HG02798 (cell line): ENCODE measurements around the gene SSX1.
"Not testable (repeated sequence)": the region's sequence is repeated elsewhere in the genome, so short reads cannot be mapped to it uniquely, and the experiment has no call there.

Experiments used
- ATAC-seq: cut with Tn5 transposase; IDR thresholded peaks from one replicate; pipeline ENCODE4 v1.9.1; 2021; ENCODE audit warnings: mild to moderate bottlenecking; ENCODE audit not compliant: unreplicated experiment, poor library complexity

The SSX1 gene

GRCh38 chrX:48255062-48255796 is at the start of gene SSX1:
Gene SSX1 (plus strand): TSS chrX:48255392. CDS start chrX:48257242, 1,850 bp downstream.
- ATAC-seq = not testable (repeated sequence)

- ATAC-seq = not testable (repeated sequence)
Measured at GRCh38 chrX:48214341-48214740, 40.9 kb upstream of the SSX1 start.

- not testable (repeated sequence) for ATAC-seq
Measured at GRCh38 chrX:48224196-48224595, 31.0 kb upstream of the SSX1 start.

GRCh38 chrX:48252945-48253344 is 2.2 kb upstream of the SSX1 start:
- ATAC-seq = not testable (repeated sequence)

GRCh38 chrX:48274365-48274764 is 19.2 kb downstream of the SSX1 start:
- ATAC-seq = not testable (repeated sequence)

- no peak for ATAC-seq
Measured at GRCh38 chrX:48278958-48279357, 23.8 kb downstream of the SSX1 start.

GRCh38 chrX:48280729-48281128 is 25.5 kb downstream of the SSX1 start:
- not testable (repeated sequence) for ATAC-seq

- ATAC-seq = no peak
Measured at GRCh38 chrX:48306175-48306574, 51.0 kb downstream of the SSX1 start.

GRCh38 chrX:48313996-48314395 is 58.8 kb downstream of the SSX1 start:
- not testable (repeated sequence) for ATAC-seq
